Articular chondrocyte of knee joint (primary cell): ENCODE measurements around the gene WIPF2. TPM values are rescaled to one million over a fixed set of nuclear protein-coding genes. Genes with fewer than 3 reads are reported as not detected.

Experiments used
- small RNA-seq: library from RNA; depleted of rRNA; stranded (forward); fragments of <200 nt; gene quantifications from one replicate; pipeline ENCODE3, GENCODE V24; 2012
- total RNA-seq: library from RNA; depleted of rRNA; stranded (reverse); fragments of >200 nt; gene quantifications from 2 replicates; pipeline ENCODE4 v1.2.3, GENCODE V29; 2012

Gene WIPF2
- total RNA-seq: 13.1 and 14.4 TPM in 2 replicates

GRCh38 chr17:40218740-40219593, at the start of gene WIPF2:
Gene WIPF2, plus strand, starts transcription at chr17:40219304. Its CDS starts 37,156 bp downstream, at chr17:40256460.

GRCh38 chr17:40177275-40177874, 41.7 kb upstream of the WIPF2 start, which contains the start of gene RAPGEFL1:
Gene RAPGEFL1, plus strand, starts transcription at chr17:40177470. Its CDS starts 392 bp downstream, at chr17:40177862.

GRCh38 chr17:40287494-40288369, 68.6 kb downstream of the WIPF2 start, which contains the start of gene CDC6:
Gene CDC6, plus strand, starts transcription at chr17:40287879. Its CDS starts 1,542 bp downstream, at chr17:40289421.

GRCh38 chr17:40309031-40309948, 90.2 kb downstream of the WIPF2 start, which contains the start of gene RARA:
Gene RARA, plus strand, starts transcription at chr17:40309180. Its CDS starts 22,039 bp downstream, at chr17:40331219.

Small RNA genes lying within 50 kb of the gene (small RNA-seq; reads per million reads assigned to genes)
- not detected for gene MIR6867

Other genes with a start within 250 kb of the WIPF2 start
- 81.7 and 99.6 TPM in 2 replicates for gene PSMD3, start 238.5 kb upstream of the WIPF2 start, total RNA-seq
- not detected in 2 replicates for gene CSF3, start 203.9 kb upstream of the WIPF2 start, total RNA-seq
- gene MED24, start 164.9 kb upstream of the WIPF2 start, total RNA-seq: 44.7 and 50.5 TPM in 2 replicates
- gene THRA, start 156.3 kb upstream of the WIPF2 start, total RNA-seq: 24.0 and 26.2 TPM in 2 replicates
- gene NR1D1, start 118.7 kb upstream of the WIPF2 start, total RNA-seq: 4.0 and 4.8 TPM in 2 replicates
- gene MSL1, start 97.3 kb upstream of the WIPF2 start, total RNA-seq: 55.7 and 60.1 TPM in 2 replicates
- 42.3 and 48.6 TPM in 2 replicates for gene CASC3, start 78.8 kb upstream of the WIPF2 start, total RNA-seq
- 1.9 and 2.0 TPM in 2 replicates for gene RAPGEFL1, start 41.8 kb upstream of the WIPF2 start, total RNA-seq
- 14.0 and 20.1 TPM in 2 replicates for gene CDC6, start 68.6 kb downstream of the WIPF2 start, total RNA-seq
- 33.1 and 38.3 TPM in 2 replicates for gene RARA, start 89.9 kb downstream of the WIPF2 start, total RNA-seq
- gene GJD3, start 145.4 kb downstream of the WIPF2 start, total RNA-seq: 1.5 and 2.9 TPM in 2 replicates
- gene TOP2A, start 198.6 kb downstream of the WIPF2 start, total RNA-seq: 74.2 and 92.2 TPM in 2 replicates
- 1,032 and 1,209 TPM in 2 replicates for gene IGFBP4, start 224.1 kb downstream of the WIPF2 start, total RNA-seq